Esophagus muscularis mucosa (tissue), 3 donors: ENCODE measurements around the gene ADAMTS17.

Source experiments
- EP300 ChIP-seq: sonication (generic); formaldehyde crosslinking; IDR thresholded peaks from one replicate; pipeline ENCODE4 v1.6.1; 2017; ENCODE audit warnings: antibody characterized with exemption
- POLR2A ChIP-seq: fragments of 450-650 bp; IDR thresholded peaks from one replicate; pipeline ENCODE4 v1.6.1; 2017; ENCODE audit warnings: antibody characterized with exemption, moderate library complexity, mild to moderate bottlenecking, low read depth
- POLR2AphosphoS5 ChIP-seq, 2 donors: sonication (generic); formaldehyde crosslinking; IDR thresholded peaks; one replicate each; pipeline ENCODE4 v1.6.1; 2017; ENCODE audit warnings: antibody characterized with exemption in 2 of 2

DNA sequence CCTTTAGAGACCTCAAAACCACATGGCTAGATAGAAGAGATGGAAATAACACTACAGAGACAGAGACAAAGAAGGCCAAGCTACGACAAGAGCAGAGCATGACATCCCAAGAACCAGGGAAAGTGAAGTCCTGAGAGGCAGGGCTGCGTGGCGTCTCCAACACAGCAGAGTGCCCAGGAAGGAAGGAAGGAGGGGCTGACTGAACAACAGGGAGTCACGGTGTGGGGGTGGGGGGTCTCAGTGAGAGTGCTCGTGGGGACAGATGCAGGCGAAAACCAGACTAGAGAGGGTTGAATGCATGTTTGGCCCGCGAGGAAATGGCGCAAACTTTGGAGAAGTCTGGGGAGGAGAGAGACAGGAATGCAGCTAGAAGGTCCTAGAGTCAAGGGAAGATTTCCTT is 44.0 kb downstream of the ADAMTS17 start:
- TF ChIP-seq EP300 (no peak), POLR2A (no peak), POLR2AphosphoS5 (IDR thresholded peaks at IDR 0.05) (no peak)
